Measurements from ENCODE around the gene EPS8L2.

DNA sequence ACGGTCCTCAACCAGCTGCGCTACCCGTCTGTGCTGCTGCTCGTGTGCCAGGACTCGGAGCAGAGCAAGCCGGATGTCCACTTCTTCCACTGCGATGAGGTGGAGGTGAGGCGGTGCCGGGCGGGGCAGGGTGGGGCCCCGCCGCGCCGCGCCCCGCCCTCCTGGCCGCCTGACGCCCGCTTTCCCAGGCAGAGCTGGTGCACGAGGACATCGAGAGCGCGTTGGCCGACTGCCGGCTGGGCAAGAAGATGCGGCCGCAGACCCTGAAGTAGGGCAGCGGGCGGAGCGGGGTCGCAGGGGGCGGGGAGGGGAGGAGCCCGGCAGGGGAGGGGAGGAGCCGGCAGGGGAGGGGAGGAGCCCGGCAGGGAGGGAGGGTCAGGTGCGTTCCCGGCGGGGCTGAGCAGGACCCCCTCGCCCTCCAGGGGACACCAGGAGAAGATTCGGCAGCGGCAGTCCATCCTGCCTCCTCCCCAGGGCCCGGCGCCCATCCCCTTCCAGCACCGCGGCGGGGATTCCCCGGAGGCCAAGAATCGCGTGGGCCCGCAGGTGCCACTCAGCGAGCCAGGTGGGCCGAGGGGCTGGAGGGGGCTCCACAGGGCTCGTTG, 14.7 kb downstream of the EPS8L2 start:
- TF ChIP-seq, protein P1, sequence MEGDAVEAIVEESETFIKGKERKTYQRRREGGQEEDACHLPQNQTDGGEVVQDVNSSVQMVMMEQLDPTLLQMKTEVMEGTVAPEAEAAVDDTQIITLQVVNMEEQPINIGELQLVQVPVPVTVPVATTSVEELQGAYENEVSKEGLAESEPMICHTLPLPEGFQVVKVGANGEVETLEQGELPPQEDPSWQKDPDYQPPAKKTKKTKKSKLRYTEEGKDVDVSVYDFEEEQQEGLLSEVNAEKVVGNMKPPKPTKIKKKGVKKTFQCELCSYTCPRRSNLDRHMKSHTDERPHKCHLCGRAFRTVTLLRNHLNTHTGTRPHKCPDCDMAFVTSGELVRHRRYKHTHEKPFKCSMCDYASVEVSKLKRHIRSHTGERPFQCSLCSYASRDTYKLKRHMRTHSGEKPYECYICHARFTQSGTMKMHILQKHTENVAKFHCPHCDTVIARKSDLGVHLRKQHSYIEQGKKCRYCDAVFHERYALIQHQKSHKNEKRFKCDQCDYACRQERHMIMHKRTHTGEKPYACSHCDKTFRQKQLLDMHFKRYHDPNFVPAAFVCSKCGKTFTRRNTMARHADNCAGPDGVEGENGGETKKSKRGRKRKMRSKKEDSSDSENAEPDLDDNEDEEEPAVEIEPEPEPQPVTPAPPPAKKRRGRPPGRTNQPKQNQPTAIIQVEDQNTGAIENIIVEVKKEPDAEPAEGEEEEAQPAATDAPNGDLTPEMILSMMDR (IDR thresholded peaks at IDR 0.05): no peak
- TF ChIP-seq POLR2A (IDR thresholded peaks at IDR 0.05): no peak
